Measurements from ENCODE around the gene COL15A1. TPM values are rescaled to one million over a fixed set of nuclear protein-coding genes. Genes with fewer than 3 reads are reported as not detected.

The COL15A1 gene
- total RNA-seq, 1 experiment from 2014 or later: not detected

DNA sequence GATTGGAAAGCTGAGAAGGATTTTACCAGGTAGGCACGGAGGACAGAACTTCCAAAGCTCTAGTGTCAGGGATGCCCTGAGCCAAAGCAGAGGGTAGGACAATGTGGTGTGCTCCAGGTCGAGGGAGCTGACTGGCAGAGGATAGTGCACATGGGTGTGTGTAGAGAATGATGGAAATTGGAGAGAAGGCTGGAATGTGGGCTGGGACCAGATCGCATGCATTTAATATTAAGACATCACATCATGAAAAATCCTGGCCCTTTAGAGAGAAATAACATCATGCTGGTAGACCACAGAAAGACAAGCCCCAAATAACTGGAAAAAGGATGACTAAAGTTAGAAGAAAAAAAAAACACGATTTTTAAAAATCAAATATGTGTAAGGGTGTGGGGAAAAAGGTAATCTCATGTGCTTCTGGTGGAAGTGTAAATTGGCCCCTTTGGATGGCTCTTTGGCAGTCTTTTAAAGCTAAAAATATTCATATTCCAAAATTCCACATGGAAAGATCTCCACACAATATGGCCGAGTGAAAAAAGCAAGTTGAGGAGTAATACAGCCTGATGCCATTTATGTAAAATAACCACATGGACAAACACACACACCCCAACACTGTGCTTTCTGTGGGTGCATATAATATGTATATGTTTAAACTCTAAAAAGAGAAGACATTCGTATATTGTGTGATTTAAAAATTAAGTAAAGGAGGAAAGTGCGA is 94.2 kb downstream of the COL15A1 start:
- no TSS peak for BruUV-seq (replicated peaks)
- Mint-ChIP-seq H3K4me1 (ENCODE audit: insufficient read depth, unreplicated experiment) (peaks cover 10% of the 10 kb centered on the region), H3K27me3 (ENCODE audit: insufficient read depth, unreplicated experiment) (peaks cover 11% of the 10 kb centered on the region), H3K4me3 (ENCODE audit: unreplicated experiment) (no peak overlapping the region), H3K27ac (ENCODE audit: low read depth, unreplicated experiment) (no peak overlapping the region), H3K9me3 (ENCODE audit: unreplicated experiment) (no peaks in the 10 kb centered on the region), H3K36me3 (ENCODE audit: insufficient read depth, unreplicated experiment) (no peaks in the 10 kb centered on the region)
- TF ChIP-seq, protein P1, sequence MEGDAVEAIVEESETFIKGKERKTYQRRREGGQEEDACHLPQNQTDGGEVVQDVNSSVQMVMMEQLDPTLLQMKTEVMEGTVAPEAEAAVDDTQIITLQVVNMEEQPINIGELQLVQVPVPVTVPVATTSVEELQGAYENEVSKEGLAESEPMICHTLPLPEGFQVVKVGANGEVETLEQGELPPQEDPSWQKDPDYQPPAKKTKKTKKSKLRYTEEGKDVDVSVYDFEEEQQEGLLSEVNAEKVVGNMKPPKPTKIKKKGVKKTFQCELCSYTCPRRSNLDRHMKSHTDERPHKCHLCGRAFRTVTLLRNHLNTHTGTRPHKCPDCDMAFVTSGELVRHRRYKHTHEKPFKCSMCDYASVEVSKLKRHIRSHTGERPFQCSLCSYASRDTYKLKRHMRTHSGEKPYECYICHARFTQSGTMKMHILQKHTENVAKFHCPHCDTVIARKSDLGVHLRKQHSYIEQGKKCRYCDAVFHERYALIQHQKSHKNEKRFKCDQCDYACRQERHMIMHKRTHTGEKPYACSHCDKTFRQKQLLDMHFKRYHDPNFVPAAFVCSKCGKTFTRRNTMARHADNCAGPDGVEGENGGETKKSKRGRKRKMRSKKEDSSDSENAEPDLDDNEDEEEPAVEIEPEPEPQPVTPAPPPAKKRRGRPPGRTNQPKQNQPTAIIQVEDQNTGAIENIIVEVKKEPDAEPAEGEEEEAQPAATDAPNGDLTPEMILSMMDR (IDR thresholded peaks at IDR 0.05; ENCODE audit: unreplicated experiment): no peak
- ChIA-PET CTCF (interaction anchor here (0.6 to 1.5 kb wide), 5 partner anchors 27 to 850 kb away, joined by 3 to 5 read pairs (median 3); no protein-coding TSS in a partner anchor), POLR2A (interaction anchor here (0.6 kb wide), 1 partner anchor 26 kb away, joined by 4 read pairs; no protein-coding TSS in a partner anchor)
- intact Hi-C loops (cut with micrococcal nuclease): no loop called here
- DNase-seq (ENCODE audit: unreplicated experiment): no peak

DNA sequence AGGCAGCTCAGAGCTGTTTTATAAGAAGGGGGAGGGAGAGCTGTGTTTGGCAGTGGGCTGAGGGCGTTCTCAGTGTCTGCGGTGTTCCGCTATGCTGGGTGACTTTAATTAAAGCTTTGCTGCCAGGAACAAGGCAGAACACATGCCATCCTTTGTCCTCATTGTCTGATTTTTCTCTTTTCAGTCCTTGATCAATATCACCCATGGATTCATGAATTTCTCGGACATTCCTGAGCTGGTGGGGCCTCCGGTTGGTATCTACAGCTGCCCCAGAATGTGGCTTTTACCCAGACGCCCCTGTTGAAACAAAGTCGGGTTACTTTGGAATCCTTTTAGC is 94.7 kb downstream of the COL15A1 start:
- intact Hi-C loops (cut with micrococcal nuclease): no loop called here
- no peak for DNase-seq (ENCODE audit: unreplicated experiment)
- H3K27me3 Mint-ChIP-seq (ENCODE audit: insufficient read depth, unreplicated experiment): peaks cover 11% of the 10 kb centered on the region
- no peak overlapping the region for H3K4me3 Mint-ChIP-seq (ENCODE audit: unreplicated experiment)
- no TSS peak for BruUV-seq (replicated peaks)
- H3K36me3 Mint-ChIP-seq (ENCODE audit: insufficient read depth, unreplicated experiment): no peaks in the 10 kb centered on the region
- ChIA-PET CTCF (interaction anchor here (0.5 to 1.5 kb wide), 4 partner anchors 26 to 656 kb away, joined by 3 to 5 read pairs (median 3); no protein-coding TSS in a partner anchor), POLR2A (no interaction called here)
- no peak overlapping the region for H3K27ac Mint-ChIP-seq (ENCODE audit: low read depth, unreplicated experiment)
- H3K4me1 Mint-ChIP-seq (ENCODE audit: insufficient read depth, unreplicated experiment): peaks cover 10% of the 10 kb centered on the region
- H3K9me3 Mint-ChIP-seq (ENCODE audit: unreplicated experiment): no peaks in the 10 kb centered on the region
- TF ChIP-seq, protein P1 (IDR thresholded peaks at IDR 0.05; ENCODE audit: unreplicated experiment): no peak

DNA sequence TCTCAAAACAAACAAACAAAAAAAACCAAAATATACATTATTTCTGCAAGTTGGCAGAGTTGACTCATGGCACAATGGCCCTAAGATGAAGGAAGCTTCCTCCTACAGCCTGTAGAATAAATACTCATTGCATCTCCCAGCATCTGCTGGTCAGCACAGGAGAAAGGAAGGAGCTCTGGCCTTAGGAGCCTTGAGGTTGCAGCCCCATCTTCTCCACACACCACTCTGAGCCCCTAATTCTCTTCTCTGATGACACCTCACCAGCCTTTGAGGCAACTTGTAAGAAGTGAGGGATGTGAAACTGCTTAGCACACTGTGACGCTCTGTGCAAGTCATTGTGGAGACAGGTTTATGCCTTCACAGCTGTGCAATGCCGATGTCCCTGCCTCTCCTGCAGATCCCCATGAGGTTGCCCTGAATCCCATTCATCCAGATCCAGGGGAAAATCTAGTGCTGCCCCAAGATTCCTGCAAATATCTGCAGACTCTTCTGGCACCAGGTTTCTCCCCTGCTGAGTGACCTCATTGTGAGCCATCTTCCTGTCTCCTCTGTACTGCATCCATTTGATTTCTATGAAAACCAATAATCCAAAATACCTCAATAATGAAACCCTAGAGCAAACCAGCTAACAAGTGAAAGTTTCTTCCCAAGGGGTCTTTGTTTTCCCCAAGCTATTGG is 95.9 kb downstream of the COL15A1 start:
- Mint-ChIP-seq H3K4me1 (ENCODE audit: insufficient read depth, unreplicated experiment) (peaks cover 10% of the 10 kb centered on the region), H3K36me3 (ENCODE audit: insufficient read depth, unreplicated experiment) (no peaks in the 10 kb centered on the region), H3K27ac (ENCODE audit: low read depth, unreplicated experiment) (no peak overlapping the region), H3K9me3 (ENCODE audit: unreplicated experiment) (peaks cover 11% of the 10 kb centered on the region), H3K4me3 (ENCODE audit: unreplicated experiment) (no peak overlapping the region), H3K27me3 (ENCODE audit: insufficient read depth, unreplicated experiment) (peaks cover 11% of the 10 kb centered on the region)
- no TSS peak for BruUV-seq (replicated peaks)
- TF ChIP-seq, protein P1 (IDR thresholded peaks at IDR 0.05; ENCODE audit: unreplicated experiment): no peak
- DNase-seq (ENCODE audit: unreplicated experiment): no peak
- POLR2A ChIA-PET: no interaction called here
- intact Hi-C loops (cut with micrococcal nuclease): no loop called here
- CTCF ChIA-PET: interaction anchor here (1.5 kb wide), 1 partner anchor 38 kb away, joined by 5 read pairs; no protein-coding TSS in a partner anchor

DNA sequence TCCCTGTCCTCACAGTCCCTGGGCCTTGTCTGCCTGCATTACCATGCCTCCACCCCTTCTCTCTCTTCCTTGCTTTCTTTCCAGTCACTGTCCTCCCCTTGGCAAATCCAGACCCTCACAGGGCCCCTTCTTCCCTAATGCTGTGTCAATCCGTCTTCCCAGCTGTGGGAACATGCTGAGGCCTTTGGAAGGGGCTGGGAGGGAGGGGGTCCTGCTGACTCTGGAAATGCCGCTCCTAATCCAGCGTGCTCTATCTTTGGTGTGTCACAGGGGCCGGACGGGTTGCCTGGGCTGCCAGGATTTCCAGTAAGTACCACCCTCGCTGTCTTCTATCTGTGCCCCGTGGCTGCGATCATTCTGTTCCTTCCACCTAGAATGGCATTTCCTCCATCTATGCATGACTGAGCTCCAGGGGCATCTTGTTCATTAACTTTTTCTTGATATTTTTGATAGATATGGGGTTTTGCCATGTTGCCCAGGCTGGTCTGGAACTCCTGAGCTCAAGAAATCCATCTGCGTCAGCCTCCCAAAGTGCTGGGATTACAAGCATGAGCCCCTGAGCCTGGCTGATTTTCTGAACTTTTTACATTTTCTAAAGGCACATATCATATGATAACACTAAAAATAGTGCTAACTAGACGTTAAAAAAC is 96.7 kb downstream of the COL15A1 start:
- Mint-ChIP-seq H3K4me1 (ENCODE audit: insufficient read depth, unreplicated experiment) (peaks cover 10% of the 10 kb centered on the region), H3K9me3 (ENCODE audit: unreplicated experiment) (peaks cover 17% of the 10 kb centered on the region), H3K4me3 (ENCODE audit: unreplicated experiment) (no peak overlapping the region), H3K27ac (ENCODE audit: low read depth, unreplicated experiment) (no peak overlapping the region), H3K36me3 (ENCODE audit: insufficient read depth, unreplicated experiment) (no peaks in the 10 kb centered on the region), H3K27me3 (ENCODE audit: insufficient read depth, unreplicated experiment) (peaks cover 11% of the 10 kb centered on the region)
- intact Hi-C loops (cut with micrococcal nuclease): no loop called here
- no TSS peak for BruUV-seq (replicated peaks)
- ChIA-PET CTCF (no interaction called here), POLR2A (interaction anchor here (0.9 kb wide), 1 partner anchor 81 kb away, joined by 4 read pairs; no protein-coding TSS in a partner anchor)
- TF ChIP-seq, protein P1 (IDR thresholded peaks at IDR 0.05; ENCODE audit: unreplicated experiment): no peak
- no peak for DNase-seq (ENCODE audit: unreplicated experiment)

Measured in MCF 10A (cell line).